BLaER1 treated with 17β-estradiol and CSF1 and Interleukin-3, amounts not matched to agents 10 nM and 100 nM (cell line): ENCODE results near the gene PUS10.
"Not testable (repeated sequence)": the region's sequence is repeated elsewhere in the genome, so short reads cannot be mapped to it uniquely, and the experiment has no call there.

ENCODE experiments used
- H3K27ac ChIP-seq, 11 experiments: shearing (Covaris generic); formaldehyde crosslinking; 2 replicates each; pipeline ENCODE4 v1.8.1; 2022
- H3K27me3 ChIP-seq, 11 experiments: shearing (Covaris generic); formaldehyde crosslinking; 2 replicates each; pipeline ENCODE4 v1.8.1; 2022
- H3K36me3 ChIP-seq, 11 experiments: shearing (Covaris generic); formaldehyde crosslinking; 2 replicates each; pipeline ENCODE4 v1.8.1; 2022
- H3K4me1 ChIP-seq, 10 experiments: shearing (Covaris generic); formaldehyde crosslinking; 2 replicates each; pipeline ENCODE4 v1.8.1; 2022
- H3K4me2 ChIP-seq, 11 experiments: shearing (Covaris generic); formaldehyde crosslinking; 2 replicates each; pipeline ENCODE4 v1.8.1; 2022
- H3K4me3 ChIP-seq, 10 experiments: shearing (Covaris generic); formaldehyde crosslinking; 2 replicates each; pipeline ENCODE4 v1.8.1; 2022
- H3K9ac ChIP-seq, 11 experiments: shearing (Covaris generic); formaldehyde crosslinking; 2 replicates each; pipeline ENCODE4 v1.8.1; 2022
- H3K9me3 ChIP-seq, 11 experiments: shearing (Covaris generic); formaldehyde crosslinking; replicated peaks in 1 of 11; 2 replicates each; pipeline ENCODE4 v1.8.1; 2022
- H4K20me1 ChIP-seq, 11 experiments: shearing (Covaris generic); formaldehyde crosslinking; 2 replicates each; pipeline ENCODE4 v1.8.1; 2022
- Cebpa-rat ChIP-seq, 11 experiments: shearing (Covaris generic); IDR thresholded peaks; 2 replicates each; pipeline ENCODE4 v1.8.1; 2022

The PUS10 gene

GRCh38 chr2:61044636-61045035 is 26.6 kb upstream of the PUS10 start:
- Histone ChIP-seq H3K9me3 (no peaks in the 10 kb centered on the region), H3K27me3 (no peaks in the 10 kb centered on the region), H3K4me3 (no peak overlapping the region), H3K4me1 (peaks cover 0 to 27% (median 13%) of the 10 kb centered on the region in 10 experiments; a peak in 10 of 20 replicates), H3K9ac (no peak overlapping the region), H3K4me2 (peak overlapping the region in 5 of 11 experiments; percentile 16 to 68 (median 60); a peak in 7 of 22 replicates), H3K27ac (peak overlapping the region in 2 of 11 experiments; percentile 3 to 40; a peak in 3 of 22 replicates), H3K36me3 (peaks cover 38 to 81% (median 59%) of the 10 kb centered on the region in 11 experiments), H4K20me1 (peaks cover 0 to 18% (median 0%) of the 10 kb centered on the region in 11 experiments; a peak in 5 of 22 replicates)
- no peak for TF ChIP-seq Cebpa-rat (IDR thresholded peaks at IDR 0.05)

- Histone ChIP-seq H3K4me1 (peaks cover 0 to 32% (median 13%) of the 10 kb centered on the region in 10 experiments; a peak in 10 of 20 replicates), H4K20me1 (peaks cover 0 to 18% (median 0%) of the 10 kb centered on the region in 11 experiments; a peak in 5 of 22 replicates), H3K27me3 (no peaks in the 10 kb centered on the region), H3K4me3 (no peak overlapping the region), H3K27ac (no peak overlapping the region), H3K9me3 (peaks cover 0 to 15% (median 9%) of the 10 kb centered on the region in 11 experiments; a peak in 10 of 22 replicates), H3K4me2 (no peak overlapping the region), H3K9ac (no peak overlapping the region), H3K36me3 (peaks cover 23 to 63% (median 41%) of the 10 kb centered on the region in 11 experiments)
- TF ChIP-seq Cebpa-rat (IDR thresholded peaks at IDR 0.05) = no peak
These were observed 24.8 kb upstream of the PUS10 start for GRCh38 chr2:61042807-61043206.

DNA sequence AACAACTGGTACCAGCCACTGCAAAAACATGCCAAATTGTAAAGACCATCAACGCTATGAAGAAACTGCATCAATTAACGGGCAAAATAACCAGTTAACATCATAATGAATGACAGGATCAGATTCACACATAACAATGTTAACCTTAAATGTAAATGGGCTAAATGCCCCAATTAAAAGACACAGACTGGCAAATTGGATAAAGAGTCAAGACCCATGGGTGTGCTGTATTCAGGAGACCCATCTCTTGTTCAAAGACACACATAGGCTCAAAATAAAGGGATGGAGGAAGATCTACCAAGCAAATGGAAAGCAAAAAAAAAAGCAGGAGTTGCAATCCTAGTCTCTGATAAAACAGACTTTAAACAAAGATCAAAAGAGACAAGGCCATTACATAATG is 18.6 kb upstream of the PUS10 start:
- H3K9ac ChIP-seq, H3K4me1 ChIP-seq, H3K4me2 ChIP-seq, H3K27ac ChIP-seq, H4K20me1 ChIP-seq, H3K27me3 ChIP-seq, H3K4me3 ChIP-seq: not testable (repeated sequence)
- Histone ChIP-seq H3K36me3 (peaks cover 41 to 60% (median 49%) of the 10 kb centered on the region in 11 experiments), H3K9me3 (peaks cover 38 to 62% (median 53%) of the 10 kb centered on the region in 11 experiments)

DNA sequence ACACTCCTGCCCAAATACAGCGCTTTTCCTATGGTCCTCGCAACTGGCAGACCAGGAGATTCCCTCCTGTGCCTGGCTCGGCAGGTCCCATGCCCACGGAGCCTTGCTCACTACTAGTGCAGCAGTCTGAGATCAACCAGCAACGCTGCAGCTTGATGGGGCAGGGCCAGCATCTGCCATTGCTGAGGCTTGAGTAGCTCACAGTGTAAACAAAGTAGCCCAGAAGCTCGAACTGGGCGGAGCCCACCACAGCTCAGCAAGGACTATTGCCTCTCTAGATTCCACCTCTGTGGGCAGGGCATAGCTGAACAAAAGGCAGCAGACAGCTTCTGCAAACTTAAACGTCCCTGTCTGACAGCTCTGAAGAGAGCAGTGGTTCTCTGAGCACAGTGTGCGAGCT is 16.5 kb upstream of the PUS10 start:
- H4K20me1 ChIP-seq = peaks cover 0 to 18% (median 5%) of the 10 kb centered on the region in 11 experiments; a peak in 3 of 22 replicates
- H3K4me2 ChIP-seq, H3K27ac ChIP-seq, H3K27me3 ChIP-seq, H3K4me1 ChIP-seq, H3K9ac ChIP-seq: not testable (repeated sequence)
- H3K36me3 ChIP-seq = peaks cover 52 to 75% (median 67%) of the 10 kb centered on the region in 11 experiments
- 0 out of 20 replicates have a peak overlapping the region, but pooled peaks of 1 of the 10 experiments have one; percentile 24 for H3K4me3 ChIP-seq
- H3K9me3 ChIP-seq = peaks cover 38 to 62% (median 53%) of the 10 kb centered on the region in 11 experiments

DNA sequence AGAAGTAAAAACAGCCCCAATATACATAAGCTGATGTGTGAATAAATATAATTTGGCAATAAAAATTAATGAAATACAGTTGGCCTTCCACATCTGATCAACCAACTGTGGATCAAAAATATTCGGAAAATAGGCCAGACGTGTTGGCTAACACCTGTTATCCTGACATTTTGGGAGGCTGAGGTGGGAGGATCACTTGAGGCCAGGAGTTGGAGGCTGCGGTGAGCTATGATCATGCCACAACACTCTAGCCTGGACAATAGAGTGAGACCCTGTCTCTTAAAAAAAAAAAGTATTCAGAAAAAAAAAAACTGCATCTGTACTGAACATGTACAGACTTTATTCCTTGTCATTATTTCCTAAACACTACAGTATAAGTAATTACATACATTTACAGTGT is 11.5 kb upstream of the PUS10 start:
- no peak for TF ChIP-seq Cebpa-rat (IDR thresholded peaks at IDR 0.05)
- Histone ChIP-seq H3K4me2 (no peak overlapping the region), H3K9me3 (peaks cover 11 to 21% (median 17%) of the 10 kb centered on the region in 11 experiments), H3K36me3 (peaks cover 47 to 91% (median 74%) of the 10 kb centered on the region in 11 experiments), H3K4me3 (no peak overlapping the region), H3K27me3 (no peaks in the 10 kb centered on the region), H3K4me1 (peaks cover 0 to 13% (median 0%) of the 10 kb centered on the region in 10 experiments; a peak in 4 of 20 replicates), H3K27ac (no peak overlapping the region), H4K20me1 (peaks cover 0 to 58% (median 8%) of the 10 kb centered on the region in 11 experiments; a peak in 8 of 22 replicates), H3K9ac (no peak overlapping the region)

GRCh38 chr2:61023670-61024069 is 5.6 kb upstream of the PUS10 start:
- no peaks in the 10 kb centered on the region for H3K27me3 ChIP-seq
- no peak overlapping the region for H3K27ac ChIP-seq
- H3K9ac ChIP-seq = no peak overlapping the region
- H3K9me3 ChIP-seq = peaks cover 0 to 20% (median 16%) of the 10 kb centered on the region in 11 experiments; a peak in 17 of 22 replicates
- TF ChIP-seq Cebpa-rat (IDR thresholded peaks at IDR 0.05) = peak in 7 of 11 experiments; percentile 21 to 75 (median 39); a peak in 5 of 22 replicates
- peaks cover 47 to 89% (median 68%) of the 10 kb centered on the region in 11 experiments for H3K36me3 ChIP-seq
- no peak overlapping the region for H3K4me3 ChIP-seq
- no peak overlapping the region for H3K4me2 ChIP-seq
- H3K4me1 ChIP-seq = peaks cover 2 to 29% (median 12%) of the 10 kb centered on the region in 10 experiments; a peak in 16 of 20 replicates
- peaks cover 0 to 74% (median 21%) of the 10 kb centered on the region in 11 experiments; a peak in 14 of 22 replicates for H4K20me1 ChIP-seq

- H3K9me3 ChIP-seq = peaks cover 0 to 20% (median 16%) of the 10 kb centered on the region in 11 experiments; a peak in 17 of 22 replicates
- no peak overlapping the region for H3K4me3 ChIP-seq
- no peak overlapping the region for H3K4me2 ChIP-seq
- no peak overlapping the region for H3K27ac ChIP-seq
- H3K9ac ChIP-seq = no peak overlapping the region
- peaks cover 5 to 34% (median 17%) of the 10 kb centered on the region in 10 experiments for H3K4me1 ChIP-seq
- TF ChIP-seq Cebpa-rat (IDR thresholded peaks at IDR 0.05) = no peak
- no peaks in the 10 kb centered on the region for H3K27me3 ChIP-seq
- peaks cover 42 to 65% (median 53%) of the 10 kb centered on the region in 11 experiments for H3K36me3 ChIP-seq
- H4K20me1 ChIP-seq = peaks cover 0 to 59% (median 21%) of the 10 kb centered on the region in 11 experiments; a peak in 14 of 22 replicates
These were observed 3.2 kb upstream of the PUS10 start for GRCh38 chr2:61021228-61021660.

DNA sequence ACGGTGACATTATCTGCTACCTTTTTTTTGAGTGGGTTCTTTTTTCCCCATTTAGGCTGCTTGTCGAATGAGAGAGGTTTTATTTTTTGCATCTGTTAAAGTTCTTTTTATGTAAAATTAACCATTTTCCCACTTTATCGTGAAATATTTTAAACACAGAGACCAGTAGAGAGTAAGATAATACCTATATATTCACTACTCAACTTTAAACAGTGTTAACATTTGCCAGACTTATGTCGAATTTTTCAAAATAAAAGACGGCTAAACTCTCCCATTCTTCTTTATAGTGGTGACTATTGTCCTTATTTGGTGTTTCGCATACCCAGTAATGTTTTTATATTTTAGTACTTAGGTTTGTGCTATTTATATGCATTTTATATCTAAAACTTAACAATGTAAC is 743 bp upstream of the PUS10 start:
- H3K27ac ChIP-seq = peak overlapping the region; percentile 76 to 95 (median 88); a peak in 20 of 22 replicates
- H3K36me3 ChIP-seq = peaks cover 30 to 41% (median 34%) of the 10 kb centered on the region in 11 experiments
- H3K9ac ChIP-seq = peak overlapping the region; percentile 78 to 94 (median 89)
- no peaks in the 10 kb centered on the region for H3K27me3 ChIP-seq
- peak overlapping the region; percentile 64 to 94 (median 84) for H3K4me2 ChIP-seq
- TF ChIP-seq Cebpa-rat (IDR thresholded peaks at IDR 0.05) = no peak
- peaks cover 0 to 41% (median 14%) of the 10 kb centered on the region in 11 experiments; a peak in 14 of 22 replicates for H4K20me1 ChIP-seq
- H3K4me1 ChIP-seq = peaks cover 13 to 50% (median 27%) of the 10 kb centered on the region in 10 experiments
- H3K9me3 ChIP-seq = peaks cover 0 to 20% (median 16%) of the 10 kb centered on the region in 11 experiments; a peak in 17 of 22 replicates
- peak overlapping the region; percentile 80 to 97 (median 88) for H3K4me3 ChIP-seq

DNA sequence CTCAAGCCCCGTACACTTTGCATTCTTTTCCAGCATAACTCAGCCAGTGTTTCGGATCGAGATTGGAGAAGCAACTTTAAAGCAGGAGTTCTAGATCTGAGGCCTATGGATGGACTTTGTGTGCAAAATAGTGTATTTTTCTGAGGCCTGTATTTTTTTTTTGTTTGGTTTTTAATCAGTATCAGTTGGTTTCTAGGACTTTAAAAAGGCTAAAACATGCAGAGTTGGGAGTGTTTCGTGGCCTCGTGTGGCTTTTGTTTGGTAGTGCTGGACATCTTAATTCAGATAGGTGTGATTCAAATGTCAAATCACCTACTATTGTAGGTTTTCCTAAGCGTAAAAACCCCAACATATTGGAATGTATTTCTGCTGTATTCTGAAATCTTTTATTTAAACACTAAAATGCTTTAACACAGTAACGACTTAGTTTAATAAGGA is 282 bp upstream of the PUS10 start:
- H3K36me3 ChIP-seq = peaks cover 25 to 36% (median 30%) of the 10 kb centered on the region in 11 experiments
- peaks cover 0 to 38% (median 12%) of the 10 kb centered on the region in 11 experiments; a peak in 14 of 22 replicates for H4K20me1 ChIP-seq
- peak overlapping the region; percentile 76 to 95 (median 88); a peak in 21 of 22 replicates for H3K27ac ChIP-seq
- peak overlapping the region; percentile 64 to 94 (median 84) for H3K4me2 ChIP-seq
- peaks cover 0 to 20% (median 16%) of the 10 kb centered on the region in 11 experiments; a peak in 17 of 22 replicates for H3K9me3 ChIP-seq
- peak overlapping the region; percentile 78 to 94 (median 89) for H3K9ac ChIP-seq
- peak overlapping the region; percentile 80 to 97 (median 88) for H3K4me3 ChIP-seq
- no peak for TF ChIP-seq Cebpa-rat (IDR thresholded peaks at IDR 0.05)
- peaks cover 13 to 53% (median 27%) of the 10 kb centered on the region in 10 experiments for H3K4me1 ChIP-seq
- H3K27me3 ChIP-seq = no peaks in the 10 kb centered on the region
